Subcutaneous adipose tissue (tissue), 4 donors: ENCODE data around the gene STRBP. TPM values are rescaled to one million over a fixed set of nuclear protein-coding genes. Genes with fewer than 3 reads are reported as not detected.

Experiments used
- CTCF ChIP-seq: fragments of 450-650 bp; IDR thresholded peaks from one replicate; pipeline ENCODE4 v1.5.1; 2016; ENCODE audit warnings: low read depth, mild to moderate bottlenecking, control low read depth, antibody characterized with exemption, moderate library complexity
- total RNA-seq, 4 donors: library from RNA; depleted of rRNA; stranded (reverse); fragments of >200 nt; gene quantifications; one replicate each; pipeline ENCODE4 v1.1.0, GENCODE V29; 2016

STRBP gene
- total RNA-seq, 4 donors from 2014 or later = 6.6 to 11.3 (median 10.0) TPM

GRCh38 chr9:123108976-123109375 is 159.4 kb downstream of the STRBP start:
- no peak for TF ChIP-seq CTCF

- no peak for TF ChIP-seq CTCF
Observed at GRCh38 chr9:123107639-123108285, 160.6 kb downstream of the STRBP start.

- no peak for TF ChIP-seq CTCF
Observed at GRCh38 chr9:123105490-123105889, 162.9 kb downstream of the STRBP start.

- TF ChIP-seq CTCF = no peak
Observed at GRCh38 chr9:123104807-123105206, 163.6 kb downstream of the STRBP start.

GRCh38 chr9:123102375-123103113 is 165.8 kb downstream of the STRBP start:
- TF ChIP-seq CTCF = no peak

GRCh38 chr9:123099548-123099947 is 168.8 kb downstream of the STRBP start:
- TF ChIP-seq CTCF = no peak

GRCh38 chr9:123099042-123099441 is 169.3 kb downstream of the STRBP start:
- TF ChIP-seq CTCF = no peak
